HT1080 (cell line): Measurements from ENCODE around the gene TMEM163. TPM values are rescaled to one million over a fixed set of nuclear protein-coding genes. Genes with fewer than 3 reads are reported as not detected.
A peak's percentile ranks its signal among the peaks of the same experiment; 100 is the strongest.
"Not testable (repeated sequence)": the region's sequence is repeated elsewhere in the genome, so short reads cannot be mapped to it uniquely, and the experiment has no call there.

Source experiments
- DNase-seq: peaks from one replicate; pipeline ENCODE4 v3.0.0-alpha.2; 2015; ENCODE audit warnings: low read depth
- total RNA-seq: library from RNA; depleted of rRNA; stranded (reverse); fragments of >200 nt; shearing (Covaris generic); gene quantifications from 2 replicates; pipeline ENCODE4 v1.2.3, GENCODE V29; 2014

TMEM163 gene
- total RNA-seq, 1 experiment from 2014 or later: 1.0 TPM

GRCh38 chr2:134537121-134537520 is 181.7 kb downstream of the TMEM163 start:
- no peak for DNase-seq

GRCh38 chr2:134536296-134536695 is 182.5 kb downstream of the TMEM163 start:
- no peak for DNase-seq

- DNase-seq: no peak
Observed at GRCh38 chr2:134532537-134532936, 186.3 kb downstream of the TMEM163 start.

- peak; percentile 61 for DNase-seq
Observed at GRCh38 chr2:134527381-134527780, 191.4 kb downstream of the TMEM163 start.

GRCh38 chr2:134522496-134523455 is 196.0 kb downstream of the TMEM163 start:
- DNase-seq: no peak

GRCh38 chr2:134518101-134518500 is 200.7 kb downstream of the TMEM163 start:
- DNase-seq: no peak

GRCh38 chr2:134515137-134515536 is 203.7 kb downstream of the TMEM163 start:
- peak; percentile 3 for DNase-seq

GRCh38 chr2:134513465-134513804 is 205.4 kb downstream of the TMEM163 start:
- DNase-seq: no peak

GRCh38 chr2:134512734-134513464 is 205.9 kb downstream of the TMEM163 start:
- no peak for DNase-seq

- DNase-seq: no peak
Observed at GRCh38 chr2:134508391-134508790, 210.4 kb downstream of the TMEM163 start.

GRCh38 chr2:134507697-134508096 is 211.1 kb downstream of the TMEM163 start:
- DNase-seq: no peak

GRCh38 chr2:134507159-134507558 is 211.6 kb downstream of the TMEM163 start:
- DNase-seq: not testable (repeated sequence)

- DNase-seq: no peak
Observed at GRCh38 chr2:134505446-134505845, 213.4 kb downstream of the TMEM163 start.

- no peak for DNase-seq
Observed at GRCh38 chr2:134504586-134505336, 214.0 kb downstream of the TMEM163 start.

- DNase-seq: no peak
Observed at GRCh38 chr2:134502104-134502503, 216.7 kb downstream of the TMEM163 start.

- DNase-seq: no peak
Observed at GRCh38 chr2:134501476-134502091, 217.2 kb downstream of the TMEM163 start.

- no peak for DNase-seq
Observed at GRCh38 chr2:134500211-134500935, 218.4 kb downstream of the TMEM163 start.

- no peak for DNase-seq
Observed at GRCh38 chr2:134499307-134499926, 219.4 kb downstream of the TMEM163 start.

GRCh38 chr2:134498654-134499053 is 220.1 kb downstream of the TMEM163 start:
- no peak for DNase-seq

GRCh38 chr2:134493797-134494196 is 225.0 kb downstream of the TMEM163 start:
- no peak for DNase-seq
